GM18526 (cell line): Measurements from ENCODE around the gene PPFIBP2.

Experiments used
- POLR2A ChIP-seq: IDR thresholded peaks from 3 replicates; pipeline ENCODE4 v1.6.1; 2011; ENCODE audit not compliant: insufficient read length; ENCODE audit errors: extremely low read depth

Gene PPFIBP2

GRCh38 chr11:7574491-7575130, 60.8 kb downstream of the PPFIBP2 start:
- no peak for TF ChIP-seq POLR2A

- no peak for TF ChIP-seq POLR2A
Measured at GRCh38 chr11:7575841-7576725, 62.3 kb downstream of the PPFIBP2 start.

GRCh38 chr11:7576726-7577290, 63.0 kb downstream of the PPFIBP2 start:
- no peak for TF ChIP-seq POLR2A

- no peak for TF ChIP-seq POLR2A
Measured at GRCh38 chr11:7577291-7578190, 63.7 kb downstream of the PPFIBP2 start.

- TF ChIP-seq POLR2A: no peak
Measured at GRCh38 chr11:7578276-7578955, 64.6 kb downstream of the PPFIBP2 start.

- TF ChIP-seq POLR2A: no peak
Measured at GRCh38 chr11:7579361-7579791, 65.6 kb downstream of the PPFIBP2 start.

- TF ChIP-seq POLR2A: no peak
Measured at GRCh38 chr11:7581021-7581590, 67.3 kb downstream of the PPFIBP2 start.

- no peak for TF ChIP-seq POLR2A
Measured at GRCh38 chr11:7582338-7582985, 68.7 kb downstream of the PPFIBP2 start.

- no peak for TF ChIP-seq POLR2A
Measured at GRCh38 chr11:7583248-7583647, 69.4 kb downstream of the PPFIBP2 start.

- TF ChIP-seq POLR2A: no peak
Measured at GRCh38 chr11:7584910-7585309, 71.1 kb downstream of the PPFIBP2 start.

- no peak for TF ChIP-seq POLR2A
Measured at GRCh38 chr11:7585816-7586215, 72.0 kb downstream of the PPFIBP2 start.

- no peak for TF ChIP-seq POLR2A
Measured at GRCh38 chr11:7586376-7586775, 72.6 kb downstream of the PPFIBP2 start.

- no peak for TF ChIP-seq POLR2A
Measured at GRCh38 chr11:7587712-7588111, 73.9 kb downstream of the PPFIBP2 start.

GRCh38 chr11:7589861-7590260, 76.1 kb downstream of the PPFIBP2 start:
- TF ChIP-seq POLR2A: no peak
